Smooth muscle cell of the pulmonary artery (primary cell): ENCODE measurements around the gene PAN3. TPM values are rescaled to one million over a fixed set of nuclear protein-coding genes. Genes with fewer than 3 reads are reported as not detected.

Experiments
- total RNA-seq: library from RNA; depleted of rRNA; stranded (reverse); fragments of >200 nt; gene quantifications from 2 replicates; pipeline ENCODE4 v1.2.3, GENCODE V29; 2014

Gene PAN3, protein sequence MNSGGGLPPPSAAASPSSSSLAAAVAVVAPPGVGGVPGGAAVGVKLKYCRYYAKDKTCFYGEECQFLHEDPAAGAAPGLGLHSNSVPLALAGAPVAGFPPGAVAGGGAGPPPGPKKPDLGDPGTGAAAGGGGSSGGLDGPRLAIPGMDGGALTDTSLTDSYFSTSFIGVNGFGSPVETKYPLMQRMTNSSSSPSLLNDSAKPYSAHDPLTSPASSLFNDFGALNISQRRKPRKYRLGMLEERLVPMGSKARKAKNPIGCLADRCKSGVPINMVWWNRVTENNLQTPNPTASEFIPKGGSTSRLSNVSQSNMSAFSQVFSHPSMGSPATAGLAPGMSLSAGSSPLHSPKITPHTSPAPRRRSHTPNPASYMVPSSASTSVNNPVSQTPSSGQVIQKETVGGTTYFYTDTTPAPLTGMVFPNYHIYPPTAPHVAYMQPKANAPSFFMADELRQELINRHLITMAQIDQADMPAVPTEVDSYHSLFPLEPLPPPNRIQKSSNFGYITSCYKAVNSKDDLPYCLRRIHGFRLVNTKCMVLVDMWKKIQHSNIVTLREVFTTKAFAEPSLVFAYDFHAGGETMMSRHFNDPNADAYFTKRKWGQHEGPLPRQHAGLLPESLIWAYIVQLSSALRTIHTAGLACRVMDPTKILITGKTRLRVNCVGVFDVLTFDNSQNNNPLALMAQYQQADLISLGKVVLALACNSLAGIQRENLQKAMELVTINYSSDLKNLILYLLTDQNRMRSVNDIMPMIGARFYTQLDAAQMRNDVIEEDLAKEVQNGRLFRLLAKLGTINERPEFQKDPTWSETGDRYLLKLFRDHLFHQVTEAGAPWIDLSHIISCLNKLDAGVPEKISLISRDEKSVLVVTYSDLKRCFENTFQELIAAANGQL
- 17.1 and 19.9 TPM in 2 replicates for total RNA-seq

DNA sequence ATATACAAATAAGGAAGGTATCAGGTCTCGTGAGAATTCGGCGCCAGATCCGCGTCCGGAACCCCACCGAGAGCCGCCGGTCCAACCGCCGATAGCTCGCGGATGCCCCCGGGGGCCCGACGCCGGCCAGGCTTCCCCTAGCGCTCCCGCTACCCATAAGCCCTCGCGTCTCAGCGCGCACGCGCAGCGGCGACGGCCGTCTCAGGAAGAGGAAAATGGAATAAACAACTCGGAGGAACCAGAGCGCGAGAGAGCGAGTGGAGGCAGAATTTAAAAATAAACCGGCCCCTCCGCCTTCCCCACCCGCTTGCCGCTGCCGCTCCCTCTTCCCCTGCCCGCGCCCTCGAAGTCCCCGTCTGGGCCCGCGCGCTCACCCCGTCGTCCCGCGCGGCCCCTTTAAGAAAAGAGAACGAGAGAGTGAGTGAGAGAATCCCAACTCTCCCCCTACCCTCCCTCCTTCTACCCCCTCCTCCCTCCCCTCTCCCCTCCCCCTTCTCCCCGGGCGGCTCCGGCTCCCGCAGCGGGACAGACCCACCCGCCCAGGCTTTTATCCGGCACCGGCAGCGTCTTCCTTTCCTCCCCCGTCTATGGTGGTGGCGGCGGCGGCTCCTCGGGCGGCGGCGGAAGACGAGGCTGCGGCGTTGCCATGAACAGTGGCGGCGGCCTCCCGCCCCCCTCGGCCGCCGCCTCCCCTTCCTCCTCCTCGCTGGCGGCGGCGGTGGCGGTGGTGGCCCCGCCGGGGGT, at the start of gene PAN3:
PAN3 (plus strand) TSS at position 534 of the 744 bp plus-strand sequence; CDS start at position 647, 113 bp downstream.

DNA sequence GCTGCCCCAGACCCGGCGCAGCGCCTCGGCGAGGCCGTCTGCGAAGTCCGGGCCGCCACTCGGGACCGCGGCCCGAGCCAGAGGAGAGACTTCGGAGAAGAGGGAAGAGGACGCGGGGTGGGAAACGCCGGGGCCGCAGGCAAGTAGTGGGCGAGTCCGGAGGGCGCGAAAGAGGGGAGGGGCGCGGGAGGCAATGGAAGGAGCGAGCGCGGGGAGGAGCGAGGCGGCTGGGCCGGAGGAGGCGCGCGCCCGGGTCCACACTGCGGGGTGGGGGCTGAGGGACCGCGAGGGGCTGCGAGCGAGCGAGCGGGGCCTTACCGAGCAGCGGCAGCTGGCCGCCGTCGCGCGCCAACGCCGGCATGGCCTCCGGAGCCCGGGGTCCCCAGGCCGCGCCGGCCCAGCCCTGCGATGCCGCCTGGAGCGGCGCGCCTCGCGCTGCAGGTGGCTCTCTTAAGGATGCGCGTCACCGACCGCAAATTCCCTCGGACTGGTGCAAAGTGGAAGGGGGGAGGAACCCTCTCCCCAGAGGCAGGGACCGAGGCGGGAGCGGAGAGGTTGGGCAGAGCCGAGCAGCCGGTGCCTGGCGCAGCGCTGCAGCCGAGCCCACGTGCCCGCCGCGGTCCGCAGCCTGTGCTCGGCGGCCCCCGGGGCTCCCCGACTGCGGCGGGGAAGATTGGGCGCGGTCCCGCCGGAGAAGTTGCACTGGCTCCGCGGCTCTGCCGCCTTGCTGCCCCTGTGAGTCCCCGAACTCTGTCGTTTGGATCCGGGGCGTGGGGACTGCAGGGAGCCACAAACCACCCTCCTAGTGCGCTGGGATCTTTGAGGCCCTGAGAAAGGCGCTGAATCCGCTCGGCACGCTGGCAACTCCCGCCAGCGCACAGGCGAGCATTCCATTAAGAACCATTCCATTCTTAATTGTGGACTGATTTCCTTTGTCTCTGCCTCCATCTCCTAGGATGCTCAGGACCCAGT, 37.9 kb upstream of the PAN3 start, which contains the start of gene FLT3:
FLT3 (minus strand) TSS at position 427 of the 972 bp plus-strand sequence; CDS start at position 361, 66 bp downstream.

Other genes with a start within 250 kb of the PAN3 start
- gene PDX1, start 218.5 kb upstream of the PAN3 start, total RNA-seq, result not detected in 2 replicates
- not detected in 2 replicates for gene CDX2, start 169.2 kb upstream of the PAN3 start, total RNA-seq
- gene URAD, start 149.9 kb upstream of the PAN3 start, total RNA-seq, result not detected in 2 replicates
- not detected in 2 replicates for gene FLT3, start 38.0 kb upstream of the PAN3 start, total RNA-seq